AG09319 (cell line): ENCODE data around the gene CTRL.

Experiments
- DNase-seq: peaks from one replicate; pipeline ENCODE4 v3.0.0-alpha.2; 2010; ENCODE audit warnings: low read depth; ENCODE audit errors: extremely low read depth
- CTCF ChIP-seq: IDR thresholded peaks from 2 replicates; pipeline ENCODE4 v1.5.1; 2011; ENCODE audit warnings: low read depth, mild to moderate bottlenecking, inconsistent platforms, low read length, moderate library complexity

CTRL gene

GRCh38 chr16:67949645-67950044 lies 18.0 kb upstream of the CTRL start:
- no peak for TF ChIP-seq CTCF
- DNase-seq: no peak

- TF ChIP-seq CTCF: no peak
- DNase-seq: no peak
These were observed 16.4 kb upstream of the CTRL start for GRCh38 chr16:67948015-67948414.

- no peak for TF ChIP-seq CTCF
- DNase-seq: no peak
These were observed 15.4 kb upstream of the CTRL start for GRCh38 chr16:67946966-67947558.

GRCh38 chr16:67946128-67946569 lies 14.5 kb upstream of the CTRL start:
- no peak for DNase-seq
- no peak for TF ChIP-seq CTCF

GRCh38 chr16:67945392-67945933 lies 13.8 kb upstream of the CTRL start:
- no peak for TF ChIP-seq CTCF
- DNase-seq: no peak

- TF ChIP-seq CTCF: no peak
- no peak for DNase-seq
These were observed 13.2 kb upstream of the CTRL start for GRCh38 chr16:67944690-67945391.
